SU-DHL-6 (cell line): ENCODE measurements around the gene MAP3K21.

Experiments
- CTCF ChIP-seq: fragments of 200-600 bp; sonication (generic); IDR thresholded peaks from one replicate; pipeline ENCODE4 v1.5.1; 2017; ENCODE audit warnings: antibody characterized with exemption, mild to moderate bottlenecking, low read length, moderate library complexity; ENCODE audit not compliant: insufficient read depth, poor library complexity, severe bottlenecking
- EZH2phosphoT487 ChIP-seq: fragments of 200-600 bp; sonication (generic), shearing (Covaris generic); conservative IDR thresholded peaks from 2 replicates; pipeline ENCODE4 v1.6.1; 2018; ENCODE audit warnings: mild to moderate bottlenecking, antibody characterized with exemption, low read length, moderate library complexity, mixed read lengths

DNA sequence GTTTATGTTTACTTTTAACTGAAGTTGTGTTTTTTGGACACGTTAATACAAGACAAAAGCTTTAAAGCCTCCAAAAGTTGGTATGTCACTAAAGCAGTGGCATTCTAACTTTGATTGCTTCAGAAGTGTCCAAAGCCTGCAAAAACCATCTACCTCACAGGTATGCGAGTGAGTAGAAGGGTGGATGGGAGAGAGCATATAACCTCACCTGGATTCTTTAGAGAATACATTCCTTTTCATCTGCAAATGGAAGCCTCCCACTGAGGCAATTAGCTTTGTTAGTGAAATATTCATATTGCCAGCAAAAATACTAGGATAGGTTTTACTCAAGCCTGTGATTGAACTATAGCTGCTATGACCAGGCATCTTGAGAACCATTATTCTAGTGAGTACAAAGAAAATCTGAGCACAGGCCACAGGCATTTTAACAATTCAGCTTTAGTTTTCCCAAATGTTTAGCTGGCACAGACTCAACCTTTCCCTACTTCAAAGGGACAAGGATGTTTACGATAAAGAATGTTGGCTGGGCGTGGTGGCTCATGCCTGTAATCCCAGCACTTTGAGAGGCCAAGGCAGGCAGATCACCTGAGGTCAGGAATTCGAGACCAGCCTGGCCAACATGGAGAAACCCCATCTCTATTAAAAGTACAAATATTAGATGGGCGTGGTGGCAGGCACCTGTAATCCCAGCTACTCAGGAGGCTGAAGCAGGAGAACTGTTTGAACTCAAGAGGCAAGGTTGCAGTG, 39.7 kb downstream of the MAP3K21 start:
- TF ChIP-seq CTCF: no peak
- TF ChIP-seq EZH2phosphoT487: no peak
